Fibroblast of lung (primary cell): ENCODE results near the gene SEMA5A.

Source experiments
- EZH2 ChIP-seq: IDR thresholded peaks from 2 replicates; pipeline ENCODE4 v1.5.1; 2012; ENCODE audit warnings: low read length, control low read depth, mild to moderate bottlenecking; ENCODE audit errors: missing control alignments
- TF ChIP-seq, protein P1 (sequence below), 2 donors: IDR thresholded peaks in 1 of 2; conservative IDR thresholded peaks in 1 of 2; 1 replicate in 1 of 2; 2 replicates in 1 of 2; pipeline ENCODE4 v1.5.1; 2011 to 2012; ENCODE audit warnings: low read length in 2 of 2, control low read depth in 1 of 2, inconsistent platforms in 1 of 2, low read depth in 1 of 2, mild to moderate bottlenecking in 1 of 2

DNA sequence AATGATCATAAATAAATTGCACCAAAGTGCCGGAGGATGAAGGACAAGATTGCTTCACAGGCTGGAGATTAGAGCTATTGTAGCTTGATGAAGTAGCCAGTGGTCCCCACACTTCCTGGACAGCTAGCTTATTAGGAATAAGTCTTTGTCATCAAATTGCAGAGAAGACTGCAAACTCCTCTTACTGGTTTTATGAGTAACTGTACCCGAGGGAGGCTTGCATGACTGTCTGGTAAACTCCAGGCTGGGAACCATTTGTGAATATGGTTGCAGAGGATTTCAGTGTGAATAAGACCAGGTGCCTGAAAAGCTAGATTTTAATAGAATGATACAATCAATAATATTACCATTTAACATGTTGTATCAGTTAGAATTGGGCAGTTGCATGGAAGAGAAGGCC is 36.5 kb upstream of the SEMA5A start:
- TF ChIP-seq EZH2: no peak
- TF ChIP-seq, protein P1, sequence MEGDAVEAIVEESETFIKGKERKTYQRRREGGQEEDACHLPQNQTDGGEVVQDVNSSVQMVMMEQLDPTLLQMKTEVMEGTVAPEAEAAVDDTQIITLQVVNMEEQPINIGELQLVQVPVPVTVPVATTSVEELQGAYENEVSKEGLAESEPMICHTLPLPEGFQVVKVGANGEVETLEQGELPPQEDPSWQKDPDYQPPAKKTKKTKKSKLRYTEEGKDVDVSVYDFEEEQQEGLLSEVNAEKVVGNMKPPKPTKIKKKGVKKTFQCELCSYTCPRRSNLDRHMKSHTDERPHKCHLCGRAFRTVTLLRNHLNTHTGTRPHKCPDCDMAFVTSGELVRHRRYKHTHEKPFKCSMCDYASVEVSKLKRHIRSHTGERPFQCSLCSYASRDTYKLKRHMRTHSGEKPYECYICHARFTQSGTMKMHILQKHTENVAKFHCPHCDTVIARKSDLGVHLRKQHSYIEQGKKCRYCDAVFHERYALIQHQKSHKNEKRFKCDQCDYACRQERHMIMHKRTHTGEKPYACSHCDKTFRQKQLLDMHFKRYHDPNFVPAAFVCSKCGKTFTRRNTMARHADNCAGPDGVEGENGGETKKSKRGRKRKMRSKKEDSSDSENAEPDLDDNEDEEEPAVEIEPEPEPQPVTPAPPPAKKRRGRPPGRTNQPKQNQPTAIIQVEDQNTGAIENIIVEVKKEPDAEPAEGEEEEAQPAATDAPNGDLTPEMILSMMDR (conservative IDR thresholded peaks at IDR 0.05 in 1 of 2, IDR thresholded peaks at IDR 0.05 in 1 of 2; ENCODE audit: low read depth in 1 of 2, low read length in 2 of 2): no peak
